ENCODE measurements around the gene VOPP1. TPM values are rescaled to one million over a fixed set of nuclear protein-coding genes. Genes with fewer than 3 reads are reported as not detected.

Gene VOPP1
- total and polyA plus RNA-seq, 8 donors = 15.1 to 37.3 (median 19.2) TPM

DNA sequence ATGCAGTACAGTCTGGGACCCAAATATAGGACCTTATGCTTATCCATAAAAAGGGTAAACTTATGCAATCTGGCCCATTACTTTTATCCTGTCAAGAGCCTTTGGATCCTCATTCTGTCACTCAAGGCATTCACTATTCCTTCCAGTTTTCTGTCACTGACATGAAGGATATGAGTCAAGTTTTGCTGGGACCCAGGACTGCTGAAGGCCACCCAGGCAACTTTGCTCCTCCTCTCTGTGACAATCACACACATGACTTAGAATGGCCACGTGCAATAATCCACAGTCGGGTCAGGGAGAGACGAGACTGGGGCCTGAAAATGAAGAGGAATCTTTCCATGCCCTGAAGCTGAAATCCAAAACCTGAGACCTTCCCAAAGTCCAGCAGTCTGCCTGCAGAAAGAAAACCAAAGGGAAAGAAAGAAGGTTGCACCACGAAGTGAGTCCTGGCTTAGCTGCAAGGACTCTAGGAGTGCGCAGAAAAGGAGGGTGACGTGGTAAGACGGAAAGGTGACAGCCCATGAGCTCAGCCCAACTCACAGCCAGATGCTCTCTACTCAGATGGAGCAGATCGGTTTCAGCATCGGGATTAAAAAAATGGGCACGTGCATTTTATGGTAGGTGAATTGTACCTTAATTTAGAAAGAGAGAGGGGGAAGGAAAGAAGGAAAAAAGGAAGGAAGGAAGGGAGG lies 67.2 kb downstream of the VOPP1 start:
- intact Hi-C loops (cut with DNase I) = no loop called here
- DNase-seq (no peak), FAIRE-seq (no peak), ATAC-seq (no peak)
- TF ChIP-seq CTCF (IDR thresholded peaks at IDR 0.05) = no peak
- no peaks in the 10 kb centered on the region for H3K9me3 ChIP-seq
- H3K4me3 ChIP-seq = no peak overlapping the region
- no peaks in the 10 kb centered on the region for H3K36me3 ChIP-seq
- no peaks in the 10 kb centered on the region for H3K27me3 ChIP-seq
- WGBS, 2 donors = 91 to 93% methylated on average over 10 of the region's 10 CpGs
- no peak overlapping the region for H3K27ac ChIP-seq
- H3K4me1 ChIP-seq = no peaks in the 10 kb centered on the region

GRCh38 chr7:55504093-55504859 lies 68.0 kb downstream of the VOPP1 start:
- no peak overlapping the region for H3K27ac ChIP-seq
- H3K27me3 ChIP-seq = no peaks in the 10 kb centered on the region
- H3K4me1 ChIP-seq = no peaks in the 10 kb centered on the region
- intact Hi-C loops (cut with DNase I) = no loop called here
- ATAC-seq = no peak
- no peak for FAIRE-seq
- TF ChIP-seq CTCF (IDR thresholded peaks at IDR 0.05) = no peak
- H3K9me3 ChIP-seq = no peaks in the 10 kb centered on the region
- H3K4me3 ChIP-seq = no peak overlapping the region
- 83 to 87% methylated on average over 6 of the region's 6 CpGs for WGBS, 2 donors
- no peak for DNase-seq
- no peaks in the 10 kb centered on the region for H3K36me3 ChIP-seq

DNA sequence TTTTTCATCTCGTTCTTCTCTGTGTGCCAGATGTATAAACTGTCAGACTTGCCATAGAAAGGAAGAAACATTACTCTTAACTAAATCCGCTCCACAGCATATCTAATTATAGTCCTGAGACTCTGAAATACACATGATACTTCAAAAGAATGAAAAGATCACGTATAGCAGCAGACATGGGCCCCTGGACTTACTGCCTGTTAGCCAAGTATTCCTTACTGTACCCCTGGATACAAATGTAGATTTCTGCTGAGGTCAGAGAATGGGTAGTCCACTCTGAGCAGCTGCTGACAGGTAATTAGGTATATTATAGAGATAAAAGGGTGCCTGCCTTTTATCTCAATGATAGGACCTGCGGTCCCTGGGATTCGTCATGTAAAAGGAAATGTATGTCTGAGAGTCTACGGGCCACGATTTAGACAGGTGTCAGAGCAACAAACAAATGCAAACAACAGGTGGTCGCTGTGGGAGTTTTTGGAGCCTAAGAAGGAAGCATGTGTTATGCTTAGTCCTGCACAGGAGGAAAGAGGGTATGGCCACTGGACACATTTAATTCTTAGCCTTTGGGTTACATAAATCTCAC lies 69.4 kb downstream of the VOPP1 start:
- 71 to 77% methylated on average over 8 of the region's 8 CpGs for WGBS, 2 donors
- no peak for TF ChIP-seq CTCF (IDR thresholded peaks at IDR 0.05)
- Histone ChIP-seq H3K4me1 (no peaks in the 10 kb centered on the region), H3K27me3 (no peaks in the 10 kb centered on the region), H3K36me3 (no peaks in the 10 kb centered on the region), H3K9me3 (no peaks in the 10 kb centered on the region), H3K27ac (no peak overlapping the region), H3K4me3 (no peak overlapping the region)
- ATAC-seq = no peak
- no peak for FAIRE-seq
- intact Hi-C loops (cut with DNase I) = no loop called here
- DNase-seq = no peak

DNA sequence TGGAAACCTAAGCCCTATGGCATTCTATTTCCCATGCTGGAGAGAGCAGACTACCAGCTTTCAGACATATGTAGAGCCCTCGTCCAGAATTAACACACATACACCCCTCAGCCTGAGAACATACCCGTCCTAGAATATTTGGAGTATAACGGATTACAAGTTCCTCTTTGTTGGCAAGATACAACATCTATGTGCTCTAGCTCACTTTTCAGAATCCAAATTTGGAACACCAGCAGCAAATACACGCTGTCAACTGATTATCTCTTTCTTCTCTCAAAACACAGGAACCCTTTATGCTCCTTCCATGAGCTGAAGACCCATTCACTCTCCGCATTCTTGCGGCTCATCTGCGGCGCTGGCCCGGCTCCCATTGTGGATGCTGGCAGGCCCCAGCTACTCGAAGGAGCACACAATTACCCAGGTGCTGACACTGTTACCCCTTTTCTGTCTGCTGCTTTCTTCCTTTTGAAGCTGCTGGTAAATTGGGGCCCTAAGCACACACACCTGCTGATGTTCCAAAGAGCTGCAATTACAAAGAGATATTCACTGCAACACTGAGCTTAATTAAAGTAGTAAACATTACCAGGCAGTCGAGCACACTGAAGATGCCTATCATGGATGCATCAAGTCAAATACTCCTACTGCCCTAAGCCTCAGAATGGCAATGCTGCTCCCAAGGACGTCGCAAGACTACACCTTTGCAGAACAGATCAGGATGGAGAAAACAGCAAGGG lies 70.0 kb downstream of the VOPP1 start:
- Histone ChIP-seq H3K4me3 (no peak overlapping the region), H3K27ac (no peak overlapping the region), H3K27me3 (no peaks in the 10 kb centered on the region), H3K4me1 (no peaks in the 10 kb centered on the region), H3K36me3 (no peaks in the 10 kb centered on the region), H3K9me3 (no peaks in the 10 kb centered on the region)
- FAIRE-seq = no peak
- no peak for TF ChIP-seq CTCF (IDR thresholded peaks at IDR 0.05)
- DNase-seq = no peak
- intact Hi-C loops (cut with DNase I) = no loop called here
- ATAC-seq = no peak
- WGBS, 2 donors = 88 to 91% methylated on average over 13 of the region's 13 CpGs
